H1 (cell line): ENCODE data around the gene MRPL22. TPM values are rescaled to one million over a fixed set of nuclear protein-coding genes. Genes with fewer than 3 reads are reported as not detected.

Experiments used
- CTCF ChIA-PET: fragments of 300-600 bp; sonication (Branson Sonifier 250); formaldehyde crosslinking; loops from one replicate; lab custom pipeline; 2021; ENCODE audit not compliant: partially characterized antibody; lab: Charles Lee
- POLR2A ChIA-PET: fragments of 300-600 bp; sonication (Branson Sonifier 250); formaldehyde crosslinking; loops from one replicate; lab custom pipeline; 2021; ENCODE audit warnings: inconsistent platforms; ENCODE audit not compliant: partially characterized antibody; lab: Charles Lee
- DNase-seq, 2 experiments: peaks; one replicate each; pipeline versions ENCODE4 v3.0.0 to v3.0.0-alpha.2; 2010 to 2022; ENCODE audit warnings: low spot score in 2 of 2, low read depth in 1 of 2, mixed read lengths in 1 of 2
- FAIRE-seq: peaks from 2 replicates; lab custom pipeline; 2011; peaks lifted over from hg19 to GRCh38; lab: Jason Lieb, UNC
- H2AFZ ChIP-seq: 2 replicates; pipeline ENCODE4 v1.8.1; 2012; ENCODE audit warnings: low read length, inconsistent platforms
- H2AK5ac ChIP-seq: 2 replicates; pipeline ENCODE4 v1.6.1; 2013; ENCODE audit warnings: low read depth, low read length
- H2BK120ac ChIP-seq: replicated peaks from 2 replicates; pipeline ENCODE3; 2013; ENCODE audit warnings: low read depth, low read length, inconsistent platforms
- H2BK12ac ChIP-seq: 2 replicates; pipeline ENCODE4 v1.6.1; 2013; ENCODE audit warnings: low read depth, low read length
- H2BK15ac ChIP-seq: 2 replicates; pipeline ENCODE4 v1.6.1; 2013; ENCODE audit warnings: low read length
- H2BK20ac ChIP-seq: 2 replicates; pipeline ENCODE4 v1.6.1; 2013; ENCODE audit warnings: low read length
- H2BK5ac ChIP-seq: 2 replicates; pipeline ENCODE4 v1.6.1; 2013; ENCODE audit warnings: low read depth, low read length
- H3K14ac ChIP-seq: 2 replicates; pipeline ENCODE4 v1.6.1; 2013; ENCODE audit warnings: inconsistent platforms; ENCODE audit not compliant: insufficient read length
- H3K18ac ChIP-seq: 2 replicates; pipeline ENCODE4 v1.6.1; 2013; ENCODE audit warnings: low read length; ENCODE audit errors: extremely low read depth
- H3K23ac ChIP-seq: 2 replicates; pipeline ENCODE4 v1.6.1; 2013; ENCODE audit warnings: inconsistent platforms; ENCODE audit not compliant: insufficient read length
- H3K23me2 ChIP-seq: 2 replicates; pipeline ENCODE4 v1.6.1; 2013; ENCODE audit warnings: low read depth, low read length
- H3K27ac ChIP-seq: 2 replicates; pipeline ENCODE4 v1.6.1; 2011; ENCODE audit warnings: low read depth, low read length, inconsistent platforms
- H3K27me3 ChIP-seq, 4 experiments: replicated peaks in 1 of 4; 1 replicate in 1 of 4; 2 replicates in 3 of 4; pipeline versions ENCODE4 v1.6.1 to v1.8.1; 2011 to 2013; ENCODE audit warnings: low read length in 3 of 4, mild to moderate bottlenecking in 3 of 4, inconsistent platforms in 2 of 4, mixed read lengths in 2 of 4, moderate library complexity in 1 of 4; ENCODE audit not compliant: control insufficient read depth in 3 of 4, insufficient read depth in 3 of 4; ENCODE audit errors: extremely low read depth in 1 of 4
- H3K36me3 ChIP-seq, 4 experiments: 2 replicates each; pipeline versions ENCODE4 v1.6.1 to v1.8.1; 2011 to 2013; ENCODE audit warnings: mild to moderate bottlenecking in 4 of 4, low read length in 3 of 4, moderate library complexity in 2 of 4, control low read depth in 1 of 4, inconsistent platforms in 1 of 4; ENCODE audit not compliant: insufficient read depth in 4 of 4, control insufficient read depth in 2 of 4
- H3K4ac ChIP-seq: replicated peaks from 2 replicates; pipeline ENCODE3; 2013; ENCODE audit warnings: low read length, low read depth, mixed read lengths, inconsistent platforms; ENCODE audit not compliant: insufficient read length
- H3K4me1 ChIP-seq, 4 experiments: replicated peaks in 1 of 4; 1 replicate in 1 of 4; 2 replicates in 3 of 4; pipeline versions ENCODE4 v1.6.1 to v1.8.1; 2011 to 2013; ENCODE audit warnings: low read length in 3 of 4, inconsistent platforms in 2 of 4, mixed read lengths in 1 of 4; ENCODE audit not compliant: insufficient read depth in 4 of 4, control insufficient read depth in 3 of 4
- H3K4me2 ChIP-seq, 2 experiments: 2 replicates each; pipeline versions ENCODE4 v1.6.1 to v1.8.1; 2011 to 2013; ENCODE audit warnings: low read depth in 2 of 2, low read length in 2 of 2, control low read depth in 1 of 2, inconsistent platforms in 1 of 2, mild to moderate bottlenecking in 1 of 2; ENCODE audit not compliant: insufficient read depth in 1 of 2
- H3K4me3 ChIP-seq, 4 experiments: fragments of 200-600, 300-600 bp in 1 of 4; sonication (generic), shearing (Covaris generic), sonication (Bioruptor Twin) in 1 of 4; 2 replicates each; pipeline versions ENCODE4 v1.5.1 to v1.8.1; 2011 to 2016; ENCODE audit warnings: low read length in 4 of 4, low read depth in 3 of 4, control low read depth in 2 of 4, inconsistent platforms in 2 of 4, mild to moderate bottlenecking in 2 of 4, mixed read lengths in 1 of 4, moderate library complexity in 1 of 4; ENCODE audit not compliant: insufficient read depth in 2 of 4; ENCODE audit errors: extremely low read depth in 1 of 4
- H3K56ac ChIP-seq: replicated peaks from 2 replicates; pipeline ENCODE3; 2013; ENCODE audit warnings: low read depth, mild to moderate bottlenecking, mixed read lengths, low read length, inconsistent platforms; ENCODE audit not compliant: insufficient read length
- H3K79me1 ChIP-seq: 2 replicates; pipeline ENCODE4 v1.6.1; 2013; ENCODE audit warnings: low read depth, low read length, control low read depth
- H3K79me2 ChIP-seq, 2 experiments: 2 replicates each; pipeline versions ENCODE4 v1.6.1 to v1.8.1; 2012 to 2013; ENCODE audit warnings: low read length in 2 of 2, mild to moderate bottlenecking in 2 of 2, inconsistent platforms in 1 of 2; ENCODE audit not compliant: insufficient read depth in 2 of 2, control insufficient read depth in 1 of 2
- H3K9ac ChIP-seq, 4 experiments: replicated peaks in 1 of 4; 1 replicate in 1 of 4; 2 replicates in 3 of 4; pipeline versions ENCODE4 v1.6.1 to v1.8.1; 2011 to 2013; ENCODE audit warnings: low read depth in 3 of 4, low read length in 3 of 4, control low read depth in 2 of 4, mild to moderate bottlenecking in 2 of 4, moderate library complexity in 2 of 4, inconsistent platforms in 1 of 4; ENCODE audit errors: extremely low read depth in 1 of 4
- H3K9me3 ChIP-seq, 2 experiments: 2 replicates each; pipeline versions ENCODE4 v1.6.1 to v1.8.1; 2012 to 2013; ENCODE audit warnings: mild to moderate bottlenecking in 2 of 2, moderate library complexity in 2 of 2, control low read depth in 1 of 2, inconsistent platforms in 1 of 2, low read depth in 1 of 2, low read length in 1 of 2, mixed read lengths in 1 of 2; ENCODE audit not compliant: insufficient read depth in 2 of 2
- H4K20me1 ChIP-seq, 2 experiments: replicated peaks in 1 of 2; 2 replicates each; pipeline versions ENCODE3 to v1.8.1; 2011 to 2013; ENCODE audit warnings: inconsistent platforms in 2 of 2, low read length in 2 of 2, mild to moderate bottlenecking in 1 of 2; ENCODE audit not compliant: insufficient read depth in 2 of 2, control insufficient read depth in 1 of 2
- H4K5ac ChIP-seq: 2 replicates; pipeline ENCODE4 v1.6.1; 2013; ENCODE audit warnings: low read length, low read depth, mixed read lengths, inconsistent platforms; ENCODE audit not compliant: insufficient read length
- H4K8ac ChIP-seq: 2 replicates; pipeline ENCODE4 v1.8.0; 2013; ENCODE audit warnings: mild to moderate bottlenecking, moderate library complexity, low read length, inconsistent platforms; ENCODE audit not compliant: insufficient read depth; ENCODE audit errors: extremely low read depth
- H4K91ac ChIP-seq: replicated peaks from 2 replicates; pipeline ENCODE3; 2013; ENCODE audit warnings: low read length, mixed read lengths, inconsistent platforms; ENCODE audit not compliant: insufficient read length
- EZH2 ChIP-seq: fragments of 200-600 bp; sonication (generic); IDR thresholded peaks from 2 replicates; pipeline ENCODE4 v1.7.1; 2012; ENCODE audit warnings: low read depth, mild to moderate bottlenecking, moderate library complexity, low read length, inconsistent platforms; ENCODE audit not compliant: severe bottlenecking
- GABPA ChIP-seq: IDR thresholded peaks from 2 replicates; pipeline ENCODE4 v1.6.1; 2011; ENCODE audit warnings: mild to moderate bottlenecking, low read length, moderate library complexity, borderline replicate concordance; ENCODE audit not compliant: insufficient read depth
- JUND ChIP-seq: IDR thresholded peaks from 2 replicates; pipeline ENCODE4 v1.6.1; 2011; ENCODE audit warnings: mild to moderate bottlenecking, improper control_type of control experiment, low read length
- RBBP5 ChIP-seq: IDR thresholded peaks from 2 replicates; pipeline ENCODE4 v1.7.1; 2012; ENCODE audit warnings: low read depth, mild to moderate bottlenecking, inconsistent platforms, low read length, moderate library complexity, borderline replicate concordance
- RXRA ChIP-seq: IDR thresholded peaks from 2 replicates; pipeline ENCODE4 v1.6.1; 2011; ENCODE audit warnings: low read depth, mild to moderate bottlenecking, low read length, moderate library complexity; ENCODE audit not compliant: insufficient read depth
- SIRT6 ChIP-seq: IDR thresholded peaks from one replicate; pipeline ENCODE4 v1.7.1; 2012; ENCODE audit warnings: low read length, inconsistent platforms
- SIX5 ChIP-seq: IDR thresholded peaks from 2 replicates; pipeline ENCODE4 v1.6.1; 2011; ENCODE audit warnings: mild to moderate bottlenecking, low read depth, low read length
- SP4 ChIP-seq: IDR thresholded peaks from 2 replicates; pipeline ENCODE4 v1.6.1; 2012; ENCODE audit warnings: low read length, inconsistent platforms
- TAF7 ChIP-seq: optimal IDR thresholded peaks from 2 replicates; pipeline ENCODE3; 2011; ENCODE audit warnings: low read depth, mild to moderate bottlenecking, inconsistent platforms, low read length, moderate library complexity, borderline replicate concordance
- polyA plus RNA-seq, 7 experiments: library from polyadenylated mRNA; depleted of rRNA in 3 of 7; stranded (reverse) in 5 of 7; unstranded in 2 of 7; fragments of >200 nt in 5 of 7; fragments of 200-250 nt in 2 of 7; gene quantifications; 1 replicate in 5 of 7; 2 replicates in 1 of 7; 4 replicates in 1 of 7; pipeline versions ENCODE4 v1.2.1 to v1.2.3, GENCODE V29; 2011 to 2013; ENCODE audit warnings: missing spikeins in 2 of 7, mixed read lengths in 2 of 7
- total RNA-seq: library from RNA; stranded (reverse); fragmentation: NEBNext Ultra II Directional; extraction: Animal tissue kit (Norgen Biotek cat#: 25700); gene quantifications from 2 replicates; pipeline ENCODE4 v1.2.1, GENCODE V29; 2021
- TF ChIP-seq, protein P1 (sequence below): IDR thresholded peaks from 2 replicates; pipeline ENCODE4 v1.6.1; 2012; ENCODE audit warnings: low read length, inconsistent platforms
- TF ChIP-seq, protein P2 (sequence below): IDR thresholded peaks from 2 replicates; pipeline ENCODE4 v1.6.1; 2011; ENCODE audit warnings: low read depth, mild to moderate bottlenecking, low read length; ENCODE audit not compliant: insufficient read depth
- TF ChIP-seq, protein P3 (sequence below): IDR thresholded peaks from 2 replicates; pipeline ENCODE4 v1.6.1; 2012; ENCODE audit warnings: inconsistent platforms

The MRPL22 gene
- total and polyA plus RNA-seq, 2 of the 8 experiments (the other 6 are each of a cell fraction or from before 2014, with no cell fraction given): 46.8 to 65.6 TPM

DNA sequence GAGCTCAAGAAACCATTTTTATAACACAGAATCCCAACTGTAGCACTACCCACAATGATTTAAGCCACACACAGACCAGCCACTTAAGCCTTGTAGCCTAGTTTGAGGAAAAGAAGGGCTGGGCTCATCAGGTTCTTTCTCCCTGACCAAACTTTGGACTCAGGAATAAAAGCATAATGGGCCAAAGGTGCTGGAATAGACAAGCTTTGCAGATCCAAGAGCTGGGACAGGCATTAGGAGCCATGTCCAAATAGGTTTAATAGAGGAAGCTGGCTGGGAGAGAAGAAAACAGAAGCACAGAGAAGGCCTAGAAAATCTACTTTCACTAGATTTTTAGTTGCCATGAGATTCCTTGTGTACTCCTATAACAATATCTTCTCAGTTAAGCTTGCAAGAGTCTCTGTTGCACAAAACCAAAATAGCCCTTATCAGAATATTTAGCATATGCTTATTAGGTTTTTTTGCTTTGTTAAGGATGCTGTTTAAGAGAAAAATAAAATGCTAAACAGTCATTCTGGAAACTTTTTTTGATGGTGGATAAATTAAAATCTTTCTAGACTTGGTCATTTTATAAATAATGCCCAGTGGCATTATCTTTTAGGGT, 44.2 kb upstream of the MRPL22 start:
- Histone ChIP-seq H3K4ac (no peak overlapping the region), H2BK15ac (no peak overlapping the region), H3K18ac (no peak overlapping the region), H3K14ac (no peak overlapping the region), H3K23me2 (no peaks in the 10 kb centered on the region), H2BK5ac (no peak overlapping the region), H3K4me2 (no peak overlapping the region), H3K56ac (no peak overlapping the region), H3K79me2 (no peaks in the 10 kb centered on the region), H3K4me1 (no peaks in the 10 kb centered on the region), H2BK12ac (no peak overlapping the region), H3K36me3 (peaks cover 31 to 84% (median 57%) of the 10 kb centered on the region in 4 experiments), H3K23ac (no peak overlapping the region), H3K79me1 (no peaks in the 10 kb centered on the region), H4K20me1 (no peaks in the 10 kb centered on the region), H4K8ac (no peak overlapping the region), H2BK120ac (no peak overlapping the region), H2BK20ac (no peak overlapping the region), H4K5ac (no peak overlapping the region), H3K27ac (no peak overlapping the region), H3K4me3 (no peak overlapping the region), H3K9ac (no peak overlapping the region), H4K91ac (no peak overlapping the region), H3K27me3 (no peaks in the 10 kb centered on the region), H2AFZ (no peak overlapping the region), H3K9me3 (no peaks in the 10 kb centered on the region), H2AK5ac (no peak overlapping the region)
- CTCF ChIA-PET: interaction anchor here (1.0 to 1.6 kb wide), 4 partner anchors 20 to 254 kb away, joined by 3 to 5 read pairs (median 3); no protein-coding TSS in a partner anchor
- no peak for DNase-seq
- FAIRE-seq: no peak
- POLR2A ChIA-PET: interaction anchor here (1.0 to 2.2 kb wide), 5 partner anchors 9 to 21 kb away, joined by 3 to 7 read pairs (median 3); no protein-coding TSS in a partner anchor
- TF ChIP-seq SIX5 (no peak), TAF7 (no peak), RBBP5 (no peak), RXRA (no peak), SIRT6 (no peak), EZH2 (no peak), GABPA (no peak), JUND (no peak), SP4 (no peak)
- TF ChIP-seq, protein P1, sequence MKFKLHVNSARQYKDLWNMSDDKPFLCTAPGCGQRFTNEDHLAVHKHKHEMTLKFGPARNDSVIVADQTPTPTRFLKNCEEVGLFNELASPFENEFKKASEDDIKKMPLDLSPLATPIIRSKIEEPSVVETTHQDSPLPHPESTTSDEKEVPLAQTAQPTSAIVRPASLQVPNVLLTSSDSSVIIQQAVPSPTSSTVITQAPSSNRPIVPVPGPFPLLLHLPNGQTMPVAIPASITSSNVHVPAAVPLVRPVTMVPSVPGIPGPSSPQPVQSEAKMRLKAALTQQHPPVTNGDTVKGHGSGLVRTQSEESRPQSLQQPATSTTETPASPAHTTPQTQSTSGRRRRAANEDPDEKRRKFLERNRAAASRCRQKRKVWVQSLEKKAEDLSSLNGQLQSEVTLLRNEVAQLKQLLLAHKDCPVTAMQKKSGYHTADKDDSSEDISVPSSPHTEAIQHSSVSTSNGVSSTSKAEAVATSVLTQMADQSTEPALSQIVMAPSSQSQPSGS: no peak
- TF ChIP-seq, protein P2, sequence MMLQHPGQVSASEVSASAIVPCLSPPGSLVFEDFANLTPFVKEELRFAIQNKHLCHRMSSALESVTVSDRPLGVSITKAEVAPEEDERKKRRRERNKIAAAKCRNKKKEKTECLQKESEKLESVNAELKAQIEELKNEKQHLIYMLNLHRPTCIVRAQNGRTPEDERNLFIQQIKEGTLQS: no peak
- TF ChIP-seq, protein P3, sequence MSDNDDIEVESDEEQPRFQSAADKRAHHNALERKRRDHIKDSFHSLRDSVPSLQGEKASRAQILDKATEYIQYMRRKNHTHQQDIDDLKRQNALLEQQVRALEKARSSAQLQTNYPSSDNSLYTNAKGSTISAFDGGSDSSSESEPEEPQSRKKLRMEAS: no peak
